Measurements from ENCODE around the gene INSL4. TPM values are rescaled to one million over a fixed set of nuclear protein-coding genes. Genes with fewer than 3 reads are reported as not detected.

INSL4 gene
- total RNA-seq, 1 donor from 2014 or later = not detected

DNA sequence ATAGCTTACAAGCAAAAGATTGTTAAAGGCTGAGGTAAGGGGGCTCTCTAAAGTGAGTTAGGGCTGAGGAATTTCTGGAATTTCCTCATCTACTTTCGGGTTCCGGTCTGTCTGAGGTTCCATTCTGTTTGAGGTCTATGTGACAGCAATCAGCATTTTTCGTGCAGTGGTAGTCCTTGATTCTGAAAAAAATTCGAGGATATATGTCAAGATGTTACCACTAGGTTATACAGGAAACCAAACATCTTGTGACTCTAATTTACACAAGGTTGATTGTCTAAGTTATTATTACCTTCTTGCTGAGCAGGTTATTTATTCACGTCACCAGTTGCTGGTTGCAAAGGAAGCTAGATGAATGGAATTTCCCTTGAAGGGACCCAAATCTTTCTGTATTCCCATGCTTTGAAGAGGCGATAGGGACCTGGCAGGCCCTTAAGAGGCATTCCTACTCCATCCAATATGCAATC is 38.1 kb downstream of the INSL4 start:
- Mint-ChIP-seq H3K4me1 (no peaks in the 10 kb centered on the region), H3K36me3 (ENCODE audit: low read depth) (no peaks in the 10 kb centered on the region), H3K27ac (no peak overlapping the region), H3K27me3 (no peaks in the 10 kb centered on the region), H3K9me3 (no peaks in the 10 kb centered on the region), H3K4me3 (no peak overlapping the region)
- TF ChIP-seq, protein P1, sequence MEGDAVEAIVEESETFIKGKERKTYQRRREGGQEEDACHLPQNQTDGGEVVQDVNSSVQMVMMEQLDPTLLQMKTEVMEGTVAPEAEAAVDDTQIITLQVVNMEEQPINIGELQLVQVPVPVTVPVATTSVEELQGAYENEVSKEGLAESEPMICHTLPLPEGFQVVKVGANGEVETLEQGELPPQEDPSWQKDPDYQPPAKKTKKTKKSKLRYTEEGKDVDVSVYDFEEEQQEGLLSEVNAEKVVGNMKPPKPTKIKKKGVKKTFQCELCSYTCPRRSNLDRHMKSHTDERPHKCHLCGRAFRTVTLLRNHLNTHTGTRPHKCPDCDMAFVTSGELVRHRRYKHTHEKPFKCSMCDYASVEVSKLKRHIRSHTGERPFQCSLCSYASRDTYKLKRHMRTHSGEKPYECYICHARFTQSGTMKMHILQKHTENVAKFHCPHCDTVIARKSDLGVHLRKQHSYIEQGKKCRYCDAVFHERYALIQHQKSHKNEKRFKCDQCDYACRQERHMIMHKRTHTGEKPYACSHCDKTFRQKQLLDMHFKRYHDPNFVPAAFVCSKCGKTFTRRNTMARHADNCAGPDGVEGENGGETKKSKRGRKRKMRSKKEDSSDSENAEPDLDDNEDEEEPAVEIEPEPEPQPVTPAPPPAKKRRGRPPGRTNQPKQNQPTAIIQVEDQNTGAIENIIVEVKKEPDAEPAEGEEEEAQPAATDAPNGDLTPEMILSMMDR (IDR thresholded peaks at IDR 0.05) = no peak
- intact Hi-C loops (cut with micrococcal nuclease) = no loop called here
- ChIA-PET CTCF (interaction anchor here (0.6 kb wide), 1 partner anchor 746 kb away, joined by 3 read pairs; the partner anchor contains the start of gene RANBP6), POLR2A (no interaction called here)
- no peak for DNase-seq
- ATAC-seq (ENCODE audit: low read depth) = no peak

DNA sequence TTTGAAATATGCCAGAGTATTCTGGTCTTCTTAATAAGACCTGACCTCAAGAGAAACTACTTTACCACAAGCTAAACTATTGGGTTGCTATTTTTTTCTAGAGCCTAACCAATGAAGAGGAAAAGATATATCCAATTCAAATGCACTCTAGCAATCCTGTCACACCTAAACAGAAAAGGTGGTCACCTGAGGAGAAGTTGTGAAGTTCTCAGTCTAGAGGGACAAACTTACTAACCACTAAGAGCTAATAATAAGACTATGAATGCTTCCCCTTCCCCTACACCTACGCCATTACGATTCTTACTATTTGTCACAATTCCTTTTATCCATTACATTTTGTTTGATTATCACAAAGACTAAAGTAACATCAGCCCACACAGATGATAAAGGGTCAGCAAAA is 43.6 kb downstream of the INSL4 start:
- intact Hi-C loops (cut with micrococcal nuclease) = no loop called here
- no peak for DNase-seq
- TF ChIP-seq, protein P1 (IDR thresholded peaks at IDR 0.05) = no peak
- ChIA-PET CTCF (no interaction called here), POLR2A (no interaction called here)
- peaks cover 17% of the 10 kb centered on the region for H3K4me1 Mint-ChIP-seq
- H3K4me3 Mint-ChIP-seq = no peak overlapping the region
- no peaks in the 10 kb centered on the region for H3K9me3 Mint-ChIP-seq
- no peak for ATAC-seq (ENCODE audit: low read depth)
- no peaks in the 10 kb centered on the region for H3K36me3 Mint-ChIP-seq (ENCODE audit: low read depth)
- H3K27me3 Mint-ChIP-seq = no peaks in the 10 kb centered on the region
- H3K27ac Mint-ChIP-seq = no peak overlapping the region

DNA sequence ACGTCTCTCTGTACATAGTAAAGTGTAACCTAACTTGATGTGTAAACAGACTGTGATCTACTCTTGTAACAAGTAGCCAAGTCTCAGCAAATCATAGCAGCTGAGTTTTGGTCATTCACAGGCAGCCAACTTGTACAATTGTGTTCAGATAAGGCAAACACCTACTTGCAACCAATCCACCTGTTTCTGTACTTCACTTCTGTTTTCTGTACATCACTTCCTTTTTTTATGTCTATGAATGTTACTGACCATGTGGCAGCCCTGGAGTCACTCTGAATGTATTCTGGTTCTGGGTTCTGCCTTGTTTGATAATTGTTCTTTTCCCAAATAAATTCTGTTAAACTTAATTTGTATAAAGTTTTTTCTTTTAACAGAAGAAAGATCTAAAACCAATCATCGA is 47.3 kb downstream of the INSL4 start:
- Mint-ChIP-seq H3K9me3 (no peaks in the 10 kb centered on the region), H3K4me1 (peaks cover 17% of the 10 kb centered on the region), H3K36me3 (ENCODE audit: low read depth) (no peaks in the 10 kb centered on the region), H3K4me3 (no peak overlapping the region), H3K27ac (no peak overlapping the region), H3K27me3 (no peaks in the 10 kb centered on the region)
- ATAC-seq (ENCODE audit: low read depth) (peak; percentile 61), DNase-seq (no peak)
- ChIA-PET CTCF (no interaction called here), POLR2A (no interaction called here)
- intact Hi-C loops (cut with micrococcal nuclease) = no loop called here
- TF ChIP-seq, protein P1 (IDR thresholded peaks at IDR 0.05) = no peak

Other genes with a start within 250 kb of the INSL4 start
- gene JAK2, start 246.1 kb upstream of the INSL4 start, total RNA-seq = 19.2 and 21.3 TPM in 2 replicates
- not detected in 2 replicates for gene INSL6, start 45.8 kb upstream of the INSL4 start, total RNA-seq
- 1.8 and 1.9 TPM in 2 replicates for gene RLN2, start 73.3 kb downstream of the INSL4 start, total RNA-seq
- gene RLN1, start 108.5 kb downstream of the INSL4 start, total RNA-seq = 1.2 and 1.9 TPM in 2 replicates
- gene PLGRKT, start 206.5 kb downstream of the INSL4 start, total RNA-seq = 57.1 and 59.7 TPM in 2 replicates
- gene CD274, start 219.1 kb downstream of the INSL4 start, total RNA-seq = 47.4 and 48.9 TPM in 2 replicates